Neural cell (in vitro differentiated cells): ENCODE data around the gene EDDM13. TPM values are rescaled to one million over a fixed set of nuclear protein-coding genes. Genes with fewer than 3 reads are reported as not detected.

Experiments
- H2AFZ ChIP-seq: fragments of 200-600, 300-800 bp; sonication (generic), shearing (Covaris generic); 2 replicates; pipeline ENCODE4 v1.6.0; 2014; ENCODE audit warnings: low read depth, mild to moderate bottlenecking, antibody characterized with exemption, low read length, moderate library complexity
- H3F3A ChIP-seq: fragments of 200-600 bp; shearing (Covaris generic); 2 replicates; pipeline ENCODE4 v1.6.1; 2016; ENCODE audit warnings: mild to moderate bottlenecking, moderate library complexity, mixed read lengths, antibody characterized with exemption, low read length; ENCODE audit not compliant: insufficient read depth, poor library complexity, severe bottlenecking
- H3K27ac ChIP-seq: fragments of 200-600, 300-800 bp; sonication (generic), shearing (Covaris generic); 2 replicates; pipeline ENCODE4 v1.5.1; 2014; ENCODE audit warnings: mild to moderate bottlenecking, low read length, moderate library complexity
- H3K27me3 ChIP-seq: fragments of 300-800, 200-600 bp; sonication (generic), shearing (Covaris generic); 2 replicates; pipeline ENCODE4 v1.6.0; 2014; ENCODE audit warnings: mild to moderate bottlenecking, low read depth, low read length, moderate library complexity; ENCODE audit not compliant: insufficient read depth
- H3K36me3 ChIP-seq: fragments of 300-800, 200-600 bp; sonication (generic), shearing (Covaris generic); 2 replicates; pipeline ENCODE4 v1.5.1; 2014; ENCODE audit warnings: mild to moderate bottlenecking, antibody characterized with exemption, low read length, moderate library complexity; ENCODE audit not compliant: insufficient read depth
- H3K4me2 ChIP-seq: fragments of 300-800, 200-600 bp; sonication (generic), shearing (Covaris generic); 2 replicates; pipeline ENCODE4 v1.6.0; 2014; ENCODE audit warnings: mild to moderate bottlenecking, low read length
- H3K4me3 ChIP-seq: fragments of 300-800, 200-600 bp; sonication (generic), shearing (Covaris generic); 2 replicates; pipeline ENCODE4 v1.5.1; 2014; ENCODE audit warnings: mild to moderate bottlenecking, low read length, moderate library complexity
- H3K79me2 ChIP-seq: fragments of 200-600 bp; shearing (Covaris generic); replicated peaks from 2 replicates; pipeline ENCODE4 v1.6.0; 2014; ENCODE audit warnings: mild to moderate bottlenecking, low read length, moderate library complexity; ENCODE audit not compliant: insufficient read depth
- H3K9ac ChIP-seq: fragments of 300-800, 200-600 bp; sonication (generic), shearing (Covaris generic); 2 replicates; pipeline ENCODE4 v1.6.1; 2016; ENCODE audit warnings: mild to moderate bottlenecking, low read length, mixed read lengths
- H3K9me2 ChIP-seq: fragments of 200-600 bp; shearing (Covaris generic); 2 replicates; pipeline ENCODE4 v1.6.1; 2016; ENCODE audit warnings: mild to moderate bottlenecking, low read length, mixed read lengths; ENCODE audit not compliant: insufficient read depth
- H3K9me3 ChIP-seq: fragments of 200-600, 300-800 bp; sonication (generic), shearing (Covaris generic); 2 replicates; pipeline ENCODE4 v1.6.1; 2016; ENCODE audit warnings: mild to moderate bottlenecking, mixed run types, low read length, moderate library complexity, mixed read lengths
- H4K20me1 ChIP-seq: fragments of 200-600 bp; shearing (Covaris generic); 2 replicates; pipeline ENCODE4 v1.6.1; 2016; ENCODE audit warnings: mild to moderate bottlenecking, mixed run types; ENCODE audit not compliant: insufficient read depth
- EP300 ChIP-seq: fragments of 450-650 bp; conservative IDR thresholded peaks from 2 replicates; pipeline ENCODE4 v1.6.1; 2014; ENCODE audit warnings: antibody characterized with exemption, mild to moderate bottlenecking, moderate library complexity; ENCODE audit not compliant: poor library complexity, severe bottlenecking
- EZH2 ChIP-seq: fragments of 200-600, 300-800 bp; shearing (Covaris generic), sonication (generic); IDR thresholded peaks from 2 replicates; pipeline ENCODE4 v1.6.1; 2014; ENCODE audit warnings: antibody characterized with exemption, low read length, borderline replicate concordance, mild to moderate bottlenecking; ENCODE audit not compliant: insufficient read depth, poor library complexity, severe bottlenecking
- MXI1 ChIP-seq: fragments of 450-650 bp; conservative IDR thresholded peaks from 2 replicates; pipeline ENCODE4 v1.6.1; 2014; ENCODE audit warnings: antibody characterized with exemption, mild to moderate bottlenecking; ENCODE audit not compliant: poor library complexity, severe bottlenecking
- POLR2AphosphoS5 ChIP-seq: IDR thresholded peaks from 2 replicates; pipeline ENCODE4 v1.6.1; 2012
- RAD21 ChIP-seq: fragments of 450-650 bp; conservative IDR thresholded peaks from 2 replicates; pipeline ENCODE4 v1.6.1; 2014; ENCODE audit warnings: antibody characterized with exemption, mild to moderate bottlenecking, moderate library complexity
- SMC3 ChIP-seq: fragments of 450-650 bp; conservative IDR thresholded peaks from 2 replicates; pipeline ENCODE4 v1.6.1; 2014; ENCODE audit warnings: antibody characterized with exemption, mild to moderate bottlenecking, moderate library complexity; ENCODE audit not compliant: poor library complexity
- TAF1 ChIP-seq: IDR thresholded peaks from 2 replicates; pipeline ENCODE4 v1.6.1; 2012; ENCODE audit warnings: low read depth
- polyA minus RNA-seq: library from RNA; depleted of rRNA, polyadenylated mRNA; stranded (reverse); fragments of >200 nt; gene quantifications from 2 replicates; pipeline ENCODE4 v1.2.3, GENCODE V29; 2014
- polyA plus RNA-seq: library from polyadenylated mRNA; depleted of rRNA; stranded (reverse); fragments of >200 nt; gene quantifications from 2 replicates; pipeline ENCODE4 v1.2.3, GENCODE V29; 2014
- TF ChIP-seq, protein P1 (sequence below): IDR thresholded peaks from 2 replicates; pipeline ENCODE4 v1.6.1; 2012; ENCODE audit warnings: borderline replicate concordance
- TF ChIP-seq, protein P2 (sequence below): fragments of 450-650 bp; IDR thresholded peaks from 2 replicates; pipeline ENCODE4 v1.5.1; 2014; ENCODE audit warnings: antibody characterized with exemption, mild to moderate bottlenecking, moderate library complexity; ENCODE audit not compliant: poor library complexity, severe bottlenecking

Gene EDDM13, protein sequence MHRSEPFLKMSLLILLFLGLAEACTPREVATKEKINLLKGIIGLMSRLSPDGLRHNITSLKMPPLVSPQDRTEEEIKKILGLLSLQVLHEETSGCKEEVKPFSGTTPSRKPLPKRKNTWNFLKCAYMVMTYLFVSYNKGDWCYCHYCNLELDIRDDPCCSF
- polyA plus RNA-seq (not detected in 2 replicates), polyA minus RNA-seq (not detected in 2 replicates)

DNA sequence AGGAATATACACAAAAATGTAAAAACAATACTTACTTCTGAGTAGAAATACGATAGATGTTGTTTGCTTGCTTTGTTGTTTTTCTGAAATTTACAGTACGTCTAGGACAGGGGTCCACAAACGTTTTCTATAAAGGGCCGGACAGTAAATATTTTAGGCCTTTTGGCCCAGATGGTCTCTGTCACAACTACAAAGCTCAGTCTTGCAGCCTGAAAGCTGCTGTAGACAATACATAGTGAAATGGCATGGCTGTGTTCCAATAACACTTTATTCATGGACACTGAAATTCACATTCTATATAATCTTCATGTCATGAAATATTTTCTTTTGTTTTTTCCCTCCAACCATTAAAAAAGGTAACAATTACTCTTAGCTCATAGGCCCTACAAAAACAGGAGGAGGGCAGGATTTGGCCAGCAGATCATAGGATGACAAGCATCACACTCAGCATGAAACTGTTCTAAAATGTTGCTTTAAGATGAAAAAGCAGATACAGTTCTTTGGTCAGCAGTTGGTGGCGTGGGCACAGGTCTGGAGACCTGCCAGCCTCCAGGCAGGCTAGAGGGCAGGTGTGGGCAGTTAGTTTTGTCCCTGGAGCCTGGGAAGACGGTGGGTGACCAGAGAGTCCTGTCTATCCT is at the start of gene EDDM13:
TSS of gene EDDM13 (plus strand) at position 588 of the 638 bp plus-strand sequence. CDS start 87 bp downstream, outside the sequence.
- Histone ChIP-seq H3K9ac (no peak within 1 kb of the TSS), H3K27me3 (no peaks in the 10 kb centered on the region), H3K4me3 (no peak within 1 kb of the TSS), H3K79me2 (no peaks in the 10 kb centered on the region), H2AFZ (no peak within 1 kb of the TSS), H3F3A (no peaks in the 10 kb centered on the region), H4K20me1 (no peaks in the 10 kb centered on the region), H3K9me2 (no peaks in the 10 kb centered on the region), H3K36me3 (no peaks in the 10 kb centered on the region), H3K27ac (no peak within 1 kb of the TSS), H3K4me2 (no peak within 1 kb of the TSS), H3K9me3 (no peaks in the 10 kb centered on the region)
- TF ChIP-seq POLR2AphosphoS5 (no peak), MXI1 (no peak), EP300 (no peak), RAD21 (no peak), EZH2 (no peak), SMC3 (no peak), TAF1 (no peak)
- TF ChIP-seq, protein P1, sequence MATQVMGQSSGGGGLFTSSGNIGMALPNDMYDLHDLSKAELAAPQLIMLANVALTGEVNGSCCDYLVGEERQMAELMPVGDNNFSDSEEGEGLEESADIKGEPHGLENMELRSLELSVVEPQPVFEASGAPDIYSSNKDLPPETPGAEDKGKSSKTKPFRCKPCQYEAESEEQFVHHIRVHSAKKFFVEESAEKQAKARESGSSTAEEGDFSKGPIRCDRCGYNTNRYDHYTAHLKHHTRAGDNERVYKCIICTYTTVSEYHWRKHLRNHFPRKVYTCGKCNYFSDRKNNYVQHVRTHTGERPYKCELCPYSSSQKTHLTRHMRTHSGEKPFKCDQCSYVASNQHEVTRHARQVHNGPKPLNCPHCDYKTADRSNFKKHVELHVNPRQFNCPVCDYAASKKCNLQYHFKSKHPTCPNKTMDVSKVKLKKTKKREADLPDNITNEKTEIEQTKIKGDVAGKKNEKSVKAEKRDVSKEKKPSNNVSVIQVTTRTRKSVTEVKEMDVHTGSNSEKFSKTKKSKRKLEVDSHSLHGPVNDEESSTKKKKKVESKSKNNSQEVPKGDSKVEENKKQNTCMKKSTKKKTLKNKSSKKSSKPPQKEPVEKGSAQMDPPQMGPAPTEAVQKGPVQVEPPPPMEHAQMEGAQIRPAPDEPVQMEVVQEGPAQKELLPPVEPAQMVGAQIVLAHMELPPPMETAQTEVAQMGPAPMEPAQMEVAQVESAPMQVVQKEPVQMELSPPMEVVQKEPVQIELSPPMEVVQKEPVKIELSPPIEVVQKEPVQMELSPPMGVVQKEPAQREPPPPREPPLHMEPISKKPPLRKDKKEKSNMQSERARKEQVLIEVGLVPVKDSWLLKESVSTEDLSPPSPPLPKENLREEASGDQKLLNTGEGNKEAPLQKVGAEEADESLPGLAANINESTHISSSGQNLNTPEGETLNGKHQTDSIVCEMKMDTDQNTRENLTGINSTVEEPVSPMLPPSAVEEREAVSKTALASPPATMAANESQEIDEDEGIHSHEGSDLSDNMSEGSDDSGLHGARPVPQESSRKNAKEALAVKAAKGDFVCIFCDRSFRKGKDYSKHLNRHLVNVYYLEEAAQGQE, result no peak
- TF ChIP-seq, protein P2, sequence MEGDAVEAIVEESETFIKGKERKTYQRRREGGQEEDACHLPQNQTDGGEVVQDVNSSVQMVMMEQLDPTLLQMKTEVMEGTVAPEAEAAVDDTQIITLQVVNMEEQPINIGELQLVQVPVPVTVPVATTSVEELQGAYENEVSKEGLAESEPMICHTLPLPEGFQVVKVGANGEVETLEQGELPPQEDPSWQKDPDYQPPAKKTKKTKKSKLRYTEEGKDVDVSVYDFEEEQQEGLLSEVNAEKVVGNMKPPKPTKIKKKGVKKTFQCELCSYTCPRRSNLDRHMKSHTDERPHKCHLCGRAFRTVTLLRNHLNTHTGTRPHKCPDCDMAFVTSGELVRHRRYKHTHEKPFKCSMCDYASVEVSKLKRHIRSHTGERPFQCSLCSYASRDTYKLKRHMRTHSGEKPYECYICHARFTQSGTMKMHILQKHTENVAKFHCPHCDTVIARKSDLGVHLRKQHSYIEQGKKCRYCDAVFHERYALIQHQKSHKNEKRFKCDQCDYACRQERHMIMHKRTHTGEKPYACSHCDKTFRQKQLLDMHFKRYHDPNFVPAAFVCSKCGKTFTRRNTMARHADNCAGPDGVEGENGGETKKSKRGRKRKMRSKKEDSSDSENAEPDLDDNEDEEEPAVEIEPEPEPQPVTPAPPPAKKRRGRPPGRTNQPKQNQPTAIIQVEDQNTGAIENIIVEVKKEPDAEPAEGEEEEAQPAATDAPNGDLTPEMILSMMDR, result no peak

DNA sequence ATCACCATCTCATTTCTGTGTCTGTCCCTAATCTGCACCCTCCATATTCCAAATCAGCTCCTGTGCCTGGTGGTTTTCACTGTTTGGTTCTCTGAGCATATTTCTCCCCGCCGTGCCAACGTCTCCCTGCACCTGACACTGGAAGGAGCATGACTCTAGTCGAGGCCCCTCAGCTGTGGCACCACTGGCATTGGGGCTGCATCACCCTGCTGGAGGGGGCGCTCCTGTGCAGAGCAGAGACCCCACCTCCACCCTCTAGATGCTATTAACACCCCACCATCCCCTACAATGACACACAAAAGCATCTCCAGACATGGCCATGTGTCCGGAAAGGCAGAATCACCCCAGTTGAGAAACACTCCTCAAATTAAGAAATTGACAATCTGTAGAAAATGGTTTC is 49.6 kb upstream of the EDDM13 start:
- no peaks in the 10 kb centered on the region for H3K36me3 ChIP-seq
- H3K9ac ChIP-seq, result no peak overlapping the region
- TF ChIP-seq RAD21, result no peak
- no peaks in the 10 kb centered on the region for H3F3A ChIP-seq
- H2AFZ ChIP-seq, result no peak overlapping the region
- H3K4me3 ChIP-seq, result no peak overlapping the region
- no peaks in the 10 kb centered on the region for H4K20me1 ChIP-seq
- no peak overlapping the region for H3K4me2 ChIP-seq
- no peaks in the 10 kb centered on the region for H3K79me2 ChIP-seq
- no peaks in the 10 kb centered on the region for H3K27me3 ChIP-seq
- H3K9me2 ChIP-seq, result no peaks in the 10 kb centered on the region
- H3K9me3 ChIP-seq, result no peaks in the 10 kb centered on the region
- no peak overlapping the region for H3K27ac ChIP-seq
